IMR-90 (cell line): Measurements from ENCODE around the gene TACC2. TPM values are rescaled to one million over a fixed set of nuclear protein-coding genes. Genes with fewer than 3 reads are reported as not detected.

Experiments used
- ATAC-seq: fragments of 200-7000 bp; cut with Tn5 transposase; 2 replicates; pipeline ENCODE4 v1.9.1; 2020; ENCODE audit warnings: low read depth, mild to moderate bottlenecking, moderate library complexity
- BruUV-seq: library from RNA; stranded (reverse); fragments of 400-500 nt; replicated peaks from 2 replicates; lab custom pipeline; 2021; lab: Mats Ljungman, UMichigan
- CTCF ChIA-PET: fragments of 300-600 bp; formaldehyde crosslinking; extraction: SDS; loops from one replicate; lab custom pipeline; 2021; ENCODE audit warnings: antibody characterized with exemption; lab: Yijun Ruan, JAX
- POLR2A ChIA-PET: fragments of 300-600 bp; sonication (Branson Sonifier 250); formaldehyde crosslinking; loops from one replicate; lab custom pipeline; 2022; ENCODE audit warnings: antibody characterized with exemption; ENCODE audit not compliant: unreplicated experiment; lab: Charles Lee
- DNase-seq: peaks from one replicate; pipeline ENCODE4 v3.0.0; 2013
- H2AFZ ChIP-seq: replicated peaks from 2 replicates; pipeline ENCODE3; 2013; ENCODE audit warnings: low read length, mild to moderate bottlenecking; ENCODE audit not compliant: poor library complexity
- H2AK5ac ChIP-seq: 2 replicates; pipeline ENCODE4 v1.6.1; 2013; ENCODE audit warnings: low read depth, low read length, inconsistent platforms
- H2AK9ac ChIP-seq: replicated peaks from 2 replicates; pipeline ENCODE3; 2013; ENCODE audit warnings: mild to moderate bottlenecking, low read depth, low read length, moderate library complexity; ENCODE audit not compliant: poor library complexity
- H2BK120ac ChIP-seq: 2 replicates; pipeline ENCODE4 v1.6.1; 2013; ENCODE audit warnings: low read depth, low read length, inconsistent platforms
- H2BK15ac ChIP-seq: 3 replicates; pipeline ENCODE4 v1.6.1; 2013; ENCODE audit warnings: low read depth, low read length, inconsistent platforms
- H2BK20ac ChIP-seq: 2 replicates; pipeline ENCODE4 v1.6.1; 2013; ENCODE audit warnings: low read depth, mild to moderate bottlenecking, inconsistent platforms, low read length, moderate library complexity
- H2BK5ac ChIP-seq: 2 replicates; pipeline ENCODE4 v1.6.1; 2013; ENCODE audit warnings: mild to moderate bottlenecking, low read depth, low read length, inconsistent platforms; ENCODE audit not compliant: poor library complexity, severe bottlenecking
- H3K14ac ChIP-seq: replicated peaks from 2 replicates; pipeline ENCODE4 v1.6.1; 2013; ENCODE audit warnings: low read depth, low read length, inconsistent platforms
- H3K18ac ChIP-seq: 2 replicates; pipeline ENCODE4 v1.6.1; 2013; ENCODE audit warnings: low read depth, low read length, control low read depth
- H3K23ac ChIP-seq: 2 replicates; pipeline ENCODE4 v1.6.1; 2013; ENCODE audit warnings: low read depth, low read length, inconsistent platforms
- H3K27ac ChIP-seq: 2 replicates; pipeline ENCODE4 v1.5.1; 2013; ENCODE audit warnings: mild to moderate bottlenecking, control low read depth, low read length; ENCODE audit not compliant: insufficient read depth
- H3K27me3 ChIP-seq: 2 replicates; pipeline ENCODE4 v1.6.1; 2013; ENCODE audit warnings: low read length; ENCODE audit not compliant: control insufficient read depth, insufficient read depth
- H3K36me3 ChIP-seq: 2 replicates; pipeline ENCODE4 v1.6.1; 2013; ENCODE audit warnings: low read length, mixed read lengths; ENCODE audit not compliant: control insufficient read depth, insufficient read depth
- H3K4ac ChIP-seq: 2 replicates; pipeline ENCODE4 v1.6.1; 2013; ENCODE audit warnings: low read depth, low read length, inconsistent platforms
- H3K4me1 ChIP-seq: 2 replicates; pipeline ENCODE4 v1.6.1; 2013; ENCODE audit warnings: low read length, mixed read lengths; ENCODE audit not compliant: control insufficient read depth, insufficient read depth
- H3K4me2 ChIP-seq: 2 replicates; pipeline ENCODE4 v1.6.1; 2013; ENCODE audit warnings: low read depth, mild to moderate bottlenecking, control low read depth, low read length, moderate library complexity
- H3K4me3 ChIP-seq: 2 replicates; pipeline ENCODE4 v1.5.1; 2013; ENCODE audit warnings: low read depth, mild to moderate bottlenecking, control low read depth, low read length, moderate library complexity; ENCODE audit not compliant: insufficient read depth
- H3K56ac ChIP-seq: 2 replicates; pipeline ENCODE4 v1.6.1; 2013; ENCODE audit warnings: low read length, inconsistent platforms; ENCODE audit not compliant: insufficient read depth; ENCODE audit errors: extremely low read depth
- H3K79me1 ChIP-seq, 2 experiments: 2 replicates each; pipeline ENCODE4 v1.6.1; 2013; ENCODE audit warnings: low read length in 2 of 2, inconsistent platforms in 1 of 2, low read depth in 1 of 2
- H3K9ac ChIP-seq: 2 replicates; pipeline ENCODE4 v1.6.1; 2013; ENCODE audit warnings: low read depth, low read length, control low read depth
- H3K9me1 ChIP-seq: 2 replicates; pipeline ENCODE4 v1.6.1; 2013; ENCODE audit warnings: low read length, inconsistent platforms; ENCODE audit not compliant: insufficient read depth
- H3K9me3 ChIP-seq: 2 replicates; pipeline ENCODE4 v1.6.1; 2013; ENCODE audit warnings: low read length; ENCODE audit not compliant: control insufficient read depth, insufficient read depth
- H4K20me1 ChIP-seq: 2 replicates; pipeline ENCODE4 v1.6.1; 2013; ENCODE audit warnings: low read length, inconsistent platforms; ENCODE audit not compliant: insufficient read depth
- H4K5ac ChIP-seq: 2 replicates; pipeline ENCODE4 v1.6.1; 2013; ENCODE audit warnings: mild to moderate bottlenecking, low read depth, low read length, control low read depth
- H4K8ac ChIP-seq, 2 experiments: 2 replicates each; pipeline ENCODE4 v1.6.1; 2013; ENCODE audit warnings: low read depth in 2 of 2, low read length in 2 of 2, control low read depth in 1 of 2, inconsistent platforms in 1 of 2
- H4K91ac ChIP-seq: 2 replicates; pipeline ENCODE4 v1.6.1; 2013; ENCODE audit warnings: low read depth, low read length, inconsistent platforms; ENCODE audit not compliant: insufficient read depth
- BHLHE40 ChIP-seq: fragments of 150-350 bp; IDR thresholded peaks from 2 replicates; pipeline ENCODE4 v1.6.1; 2016; ENCODE audit warnings: mild to moderate bottlenecking, low read depth, low read length
- CEBPB ChIP-seq: IDR thresholded peaks from 2 replicates; pipeline ENCODE4 v1.6.1; 2012; ENCODE audit warnings: low read depth, low read length, improper control_type of control experiment
- CHD1 ChIP-seq: IDR thresholded peaks from 2 replicates; pipeline ENCODE4 v1.6.1; 2012; ENCODE audit warnings: low read depth, low read length, improper control_type of control experiment
- CTCF ChIP-seq: conservative IDR thresholded peaks from 2 replicates; pipeline ENCODE4 v1.5.1; 2012; ENCODE audit warnings: mild to moderate bottlenecking, low read depth, low read length, improper control_type of control experiment
- FOS ChIP-seq: fragments of 150-350 bp; IDR thresholded peaks from 2 replicates; pipeline ENCODE4 v1.6.1; 2016; ENCODE audit warnings: low read depth, low read length
- MAZ ChIP-seq: IDR thresholded peaks from 2 replicates; pipeline ENCODE4 v1.6.1; 2012; ENCODE audit warnings: low read depth, mild to moderate bottlenecking, low read length, improper control_type of control experiment, moderate library complexity, borderline replicate concordance
- MXI1 ChIP-seq: IDR thresholded peaks from 2 replicates; pipeline ENCODE4 v1.6.1; 2012; ENCODE audit warnings: low read depth, mild to moderate bottlenecking, low read length, moderate library complexity, borderline replicate concordance
- NFE2L2 ChIP-seq: fragments of 150-350 bp; IDR thresholded peaks from 2 replicates; pipeline ENCODE4 v1.6.1; 2016; ENCODE audit warnings: low read depth, mild to moderate bottlenecking, low read length
- POLR2A ChIP-seq: IDR thresholded peaks from 2 replicates; pipeline ENCODE4 v1.6.1; 2012; ENCODE audit warnings: mild to moderate bottlenecking, low read depth, low read length
- RAD21 ChIP-seq: IDR thresholded peaks from 2 replicates; pipeline ENCODE4 v1.6.1; 2012; ENCODE audit warnings: low read length, improper control_type of control experiment
- RCOR1 ChIP-seq: IDR thresholded peaks from 2 replicates; pipeline ENCODE4 v1.6.1; 2012; ENCODE audit warnings: mild to moderate bottlenecking, low read length, improper control_type of control experiment; ENCODE audit not compliant: insufficient replicate concordance
- RFX5 ChIP-seq: IDR thresholded peaks from 2 replicates; pipeline ENCODE4 v1.8.0; 2012; ENCODE audit warnings: low read depth, mild to moderate bottlenecking, low read length, moderate library complexity
- SMC3 ChIP-seq: fragments of 150-350 bp; IDR thresholded peaks from 2 replicates; pipeline ENCODE4 v1.6.1; 2016; ENCODE audit warnings: low read depth, mild to moderate bottlenecking, antibody characterized with exemption, low read length, moderate library complexity
- USF2 ChIP-seq: fragments of 150-350 bp; IDR thresholded peaks from 2 replicates; pipeline ENCODE4 v1.6.1; 2017; ENCODE audit warnings: mild to moderate bottlenecking, antibody characterized with exemption, low read length, low read depth
- WGBS, 2 experiments: methylation state at CpG; one replicate each; pipeline versions ENCODE4 v1.1.5 to v1.1.7; 2013; ENCODE audit warnings: missing lambda C conversion rate in 2 of 2; ENCODE audit not compliant: insufficient read length in 1 of 2; ENCODE audit errors: extremely low coverage in 2 of 2; 5-methylcytosine and 5-hydroxymethylcytosine counted together
- dilution Hi-C: fragments of 300-500 bp; cut with HindIII; formaldehyde crosslinking; loops from one replicate; pipeline ENCODE4 v1.14.3; 2018; ENCODE audit warnings: low sequenced_read_pairs; ENCODE audit not compliant: unreplicated experiment
- in situ Hi-C: fragments of 300-500 bp; cut with MboI; formaldehyde crosslinking; loops from 3 replicates; pipeline ENCODE4 v1.14.3; 2019; ENCODE audit warnings: low sequenced_read_pairs, inconsistent platforms, mixed read lengths
- intact Hi-C: fragments of 100-400 bp; cut with micrococcal nuclease; formaldehyde crosslinking; loops from 2 replicates; pipeline ENCODE4 v1.10.0; 2022
- polyA plus RNA-seq, 3 experiments: library from polyadenylated mRNA; depleted of rRNA; stranded (reverse); fragments of >200 nt; gene quantifications; 2 replicates each; pipeline ENCODE4 v1.2.3, GENCODE V29; 2012; ENCODE audit warnings: low replicate concordance in 1 of 3
- total RNA-seq: library from RNA; depleted of rRNA; stranded (reverse); fragments of >200 nt; gene quantifications from 2 replicates; pipeline ENCODE4 v1.2.3, GENCODE V29; 2012

The TACC2 gene
- total and polyA plus RNA-seq, 2 of the 4 experiments (the other 2 are of a cell fraction): 2.9 to 15.4 TPM

GRCh38 chr10:122102146-122102868 is 113.3 kb downstream of the TACC2 start (continued):
- no peak for TF ChIP-seq SMC3

GRCh38 chr10:122102869-122103525 is 114.0 kb downstream of the TACC2 start:
- no peak overlapping the region for H4K5ac ChIP-seq
- no peaks in the 10 kb centered on the region for H3K79me1 ChIP-seq
- no peaks in the 10 kb centered on the region for H3K36me3 ChIP-seq
- ChIA-PET POLR2A (no interaction called here), CTCF (interaction anchor here (1.2 to 1.7 kb wide), 2 partner anchors 10 kb away, joined by 3 to 8 read pairs; no protein-coding TSS in a partner anchor)
- ATAC-seq (peak; percentile 93), DNase-seq (peak; percentile 36)
- no peak overlapping the region for H3K9ac ChIP-seq
- H3K4me2 ChIP-seq: no peak overlapping the region
- dilution Hi-C loops (no loop called here), in situ Hi-C loops (no loop called here), intact Hi-C loops (no loop called here)
- no peak overlapping the region for H2AK5ac ChIP-seq
- no peaks in the 10 kb centered on the region for H4K20me1 ChIP-seq
- peaks cover 3% of the 10 kb centered on the region; the same call in 1 of the 2 replicates for H3K4me1 ChIP-seq
- H2AK9ac ChIP-seq: no peak overlapping the region
- WGBS, 2 experiments: 83% methylated on average over 1 of the region's 3 CpGs; no CpG with 5 or more reads in 1 of the 2 experiments
- H3K27ac ChIP-seq: no peak overlapping the region
- H3K27me3 ChIP-seq: peaks cover 15% of the 10 kb centered on the region
- H3K23ac ChIP-seq: no peak overlapping the region
- no TSS peak for BruUV-seq
- H2BK15ac ChIP-seq: no peak overlapping the region
- no peak overlapping the region for H2AFZ ChIP-seq
- no peak overlapping the region for H4K8ac ChIP-seq
- no peaks in the 10 kb centered on the region for H3K9me3 ChIP-seq
- H3K4me3 ChIP-seq: no peak overlapping the region
- H2BK20ac ChIP-seq: no peak overlapping the region
- no peak overlapping the region for H3K56ac ChIP-seq
- 0 out of 2 replicates have a peak, but pooled peaks cover 3% of the 10 kb centered on the region for H3K9me1 ChIP-seq
- no peak overlapping the region for H2BK120ac ChIP-seq
- no peak overlapping the region for H3K4ac ChIP-seq
- no peak overlapping the region for H3K14ac ChIP-seq
- no peak overlapping the region for H3K18ac ChIP-seq
- no peak overlapping the region for H2BK5ac ChIP-seq
- no peak overlapping the region for H4K91ac ChIP-seq
- TF ChIP-seq CEBPB: no peak
- TF ChIP-seq MXI1: no peak
- TF ChIP-seq BHLHE40: no peak
- no peak for TF ChIP-seq POLR2A
- no peak for TF ChIP-seq CHD1
- TF ChIP-seq SMC3: no peak
- TF ChIP-seq MAZ: no peak
- no peak for TF ChIP-seq FOS
- TF ChIP-seq USF2: no peak
- no peak for TF ChIP-seq CTCF
- TF ChIP-seq RAD21: no peak
- no peak for TF ChIP-seq RFX5
- TF ChIP-seq RCOR1: no peak
- TF ChIP-seq NFE2L2: no peak
